NB4 (cell line): ENCODE measurements around the gene FAM120B.

Experiments used
- CTCF ChIP-seq: IDR thresholded peaks from one replicate; pipeline ENCODE4 v1.5.1; 2012; ENCODE audit warnings: low read depth, low read length
- MAX ChIP-seq: IDR thresholded peaks from 2 replicates; pipeline ENCODE4 v1.6.1; 2011; ENCODE audit warnings: low read depth, low read length
- MYC ChIP-seq: IDR thresholded peaks from 2 replicates; pipeline ENCODE4 v1.6.1; 2011; ENCODE audit warnings: low read depth, low read length
- POLR2A ChIP-seq: IDR thresholded peaks from 2 replicates; pipeline ENCODE4 v1.6.1; 2011; ENCODE audit warnings: mild to moderate bottlenecking; ENCODE audit not compliant: insufficient read length; ENCODE audit errors: extremely low read depth

- TF ChIP-seq CTCF (no peak), MAX (no peak), POLR2A (no peak), MYC (no peak)
Measured at GRCh38 chr6:170268216-170269129, 38.1 kb upstream of the FAM120B start.
